Natural killer cell (primary cell): Measurements from ENCODE around the gene SULT4A1. TPM values are rescaled to one million over a fixed set of nuclear protein-coding genes. Genes with fewer than 3 reads are reported as not detected.

Source experiments
- ATAC-seq, 3 donors: fragments of 150-1000 bp in 2 of 3; fragments of 200-7000 bp in 1 of 3; cut with Tn5 transposase; 1 replicate in 1 of 3; 2 replicates in 2 of 3; pipeline ENCODE4 v1.10.0; 2021; ENCODE audit warnings: mild to moderate bottlenecking in 2 of 3, moderate library complexity in 2 of 3
- DNase-seq, 2 donors: peaks; one replicate each; pipeline versions ENCODE4 v3.0.0 to v3.0.0-alpha.2; 2013 to 2021; ENCODE audit warnings: mixed read lengths in 1 of 2
- H3K27ac ChIP-seq: one replicate; pipeline ENCODE4 v1.5.1; 2013; ENCODE audit warnings: mild to moderate bottlenecking, low read length
- H3K27me3 ChIP-seq: one replicate; pipeline ENCODE4 v1.6.1; 2013; ENCODE audit warnings: low read length; ENCODE audit not compliant: control insufficient read depth, insufficient read depth
- H3K36me3 ChIP-seq: one replicate; pipeline ENCODE4 v1.6.1; 2013; ENCODE audit warnings: low read length; ENCODE audit not compliant: control insufficient read depth, insufficient read depth
- H3K4me1 ChIP-seq: one replicate; pipeline ENCODE4 v1.6.1; 2013; ENCODE audit warnings: low read length; ENCODE audit not compliant: control insufficient read depth, insufficient read depth
- H3K4me3 ChIP-seq: one replicate; pipeline ENCODE4 v1.5.1; 2013; ENCODE audit warnings: low read length
- H3K9me3 ChIP-seq: one replicate; pipeline ENCODE4 v1.6.1; 2013; ENCODE audit warnings: low read length; ENCODE audit not compliant: control insufficient read depth, insufficient read depth
- H3K27ac Mint-ChIP-seq, 2 donors: one replicate each; pipeline ENCODE4 v1.8.0; 2022; ENCODE audit warnings: mild to moderate bottlenecking in 2 of 2, mixed read lengths in 2 of 2, moderate library complexity in 1 of 2
- H3K27me3 Mint-ChIP-seq, 2 donors: one replicate each; pipeline ENCODE4 v1.8.0; 2022; ENCODE audit warnings: low read depth in 2 of 2, mixed read lengths in 2 of 2
- H3K36me3 Mint-ChIP-seq: one replicate; pipeline ENCODE4 v1.8.0; 2022; ENCODE audit warnings: mixed read lengths
- H3K4me1 Mint-ChIP-seq, 2 donors: one replicate each; pipeline ENCODE4 v1.8.0; 2022; ENCODE audit warnings: mixed read lengths in 2 of 2
- H3K4me3 Mint-ChIP-seq: one replicate; pipeline ENCODE4 v1.8.0; 2022; ENCODE audit warnings: mild to moderate bottlenecking, moderate library complexity, mixed read lengths
- H3K9me3 Mint-ChIP-seq, 2 donors: one replicate each; pipeline ENCODE4 v1.8.0; 2022; ENCODE audit warnings: mixed read lengths in 2 of 2
- WGBS: methylation state at CpG from one replicate; pipeline ENCODE4 v1.1.7; 2013; ENCODE audit warnings: missing lambda C conversion rate; ENCODE audit not compliant: insufficient coverage; 5-methylcytosine and 5-hydroxymethylcytosine counted together
- intact Hi-C: fragments of 100-400 bp; cut with micrococcal nuclease; formaldehyde crosslinking; loops from one replicate; pipeline ENCODE4 v1.14.2; 2022
- total RNA-seq, 4 donors: library from RNA; stranded (reverse); fragments of 120-200 nt in 1 of 4; gene quantifications; one replicate each; pipeline versions ENCODE4 v1.2.3 to v1.2.4, GENCODE V29; 2013 to 2022
- TF ChIP-seq, protein P1 (sequence below): fragments of 200-600 bp; IDR thresholded peaks from one replicate; pipeline ENCODE4 v1.8.0; 2022; ENCODE audit warnings: antibody characterized with exemption

SULT4A1 gene
- total RNA-seq, 3 donors from 2014 or later (not counting 1 experiment from before 2014, with no cell fraction given), result not detected

DNA sequence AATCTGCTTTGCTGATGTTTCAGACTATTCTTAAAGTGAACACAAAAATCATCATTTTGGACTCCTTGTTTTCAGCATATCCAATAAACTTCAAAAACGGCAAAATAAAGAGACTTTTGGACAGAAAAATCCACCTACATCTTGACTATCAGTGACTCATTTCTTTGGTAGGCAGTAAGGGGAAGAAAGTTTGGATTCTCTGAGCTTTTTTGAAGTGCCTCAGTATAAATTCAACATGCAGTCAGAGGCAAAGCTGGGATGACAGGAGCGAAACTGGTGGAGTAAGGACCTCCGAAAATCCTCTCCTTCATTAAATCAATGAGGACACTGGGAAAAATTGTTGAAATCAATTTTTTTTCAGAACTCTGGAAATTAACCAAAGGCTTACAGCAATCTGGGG is 79.9 kb downstream of the SULT4A1 start:
- no peaks in the 10 kb centered on the region for H3K27me3 ChIP-seq
- Mint-ChIP-seq H3K9me3 (no peaks in the 10 kb centered on the region), H3K27me3 (peaks cover 11 to 32% of the 10 kb centered on the region in 2 donors), H3K36me3 (no peaks in the 10 kb centered on the region), H3K4me3 (no peak overlapping the region), H3K4me1 (no peaks in the 10 kb centered on the region), H3K27ac (no peak overlapping the region)
- H3K9me3 ChIP-seq, result no peaks in the 10 kb centered on the region
- ATAC-seq, result no peak
- H3K27ac ChIP-seq, result no peak overlapping the region
- 83% methylated on average over 1 of the region's 3 CpGs for WGBS
- TF ChIP-seq, protein P1, sequence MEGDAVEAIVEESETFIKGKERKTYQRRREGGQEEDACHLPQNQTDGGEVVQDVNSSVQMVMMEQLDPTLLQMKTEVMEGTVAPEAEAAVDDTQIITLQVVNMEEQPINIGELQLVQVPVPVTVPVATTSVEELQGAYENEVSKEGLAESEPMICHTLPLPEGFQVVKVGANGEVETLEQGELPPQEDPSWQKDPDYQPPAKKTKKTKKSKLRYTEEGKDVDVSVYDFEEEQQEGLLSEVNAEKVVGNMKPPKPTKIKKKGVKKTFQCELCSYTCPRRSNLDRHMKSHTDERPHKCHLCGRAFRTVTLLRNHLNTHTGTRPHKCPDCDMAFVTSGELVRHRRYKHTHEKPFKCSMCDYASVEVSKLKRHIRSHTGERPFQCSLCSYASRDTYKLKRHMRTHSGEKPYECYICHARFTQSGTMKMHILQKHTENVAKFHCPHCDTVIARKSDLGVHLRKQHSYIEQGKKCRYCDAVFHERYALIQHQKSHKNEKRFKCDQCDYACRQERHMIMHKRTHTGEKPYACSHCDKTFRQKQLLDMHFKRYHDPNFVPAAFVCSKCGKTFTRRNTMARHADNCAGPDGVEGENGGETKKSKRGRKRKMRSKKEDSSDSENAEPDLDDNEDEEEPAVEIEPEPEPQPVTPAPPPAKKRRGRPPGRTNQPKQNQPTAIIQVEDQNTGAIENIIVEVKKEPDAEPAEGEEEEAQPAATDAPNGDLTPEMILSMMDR, result no peak
- no peaks in the 10 kb centered on the region for H3K36me3 ChIP-seq
- H3K4me3 ChIP-seq, result no peak overlapping the region
- DNase-seq, result no peak
- intact Hi-C loops, result no loop called here
- H3K4me1 ChIP-seq, result no peaks in the 10 kb centered on the region

DNA sequence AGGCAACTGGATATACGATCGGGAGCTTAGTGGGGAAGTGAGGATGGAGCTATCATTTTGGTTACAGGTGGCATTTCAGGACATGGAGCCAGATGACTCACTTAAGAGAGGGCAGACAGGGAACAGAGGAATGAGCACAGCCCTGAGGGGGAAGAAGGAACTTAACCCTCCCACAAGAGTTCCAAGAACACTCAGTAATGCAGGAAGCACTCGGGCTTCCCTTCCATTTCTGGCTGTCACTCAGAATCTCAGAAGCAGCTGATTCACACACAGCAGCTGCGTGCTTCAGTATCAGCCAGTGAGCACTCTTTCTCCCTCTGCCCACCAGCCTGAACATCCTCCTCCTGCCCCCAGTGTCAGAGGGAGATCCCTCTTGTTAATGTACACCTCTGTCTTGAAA is 85.0 kb downstream of the SULT4A1 start:
- intact Hi-C loops, result no loop called here
- TF ChIP-seq, protein P1, result no peak
- Histone ChIP-seq H3K4me3 (no peak overlapping the region), H3K4me1 (no peaks in the 10 kb centered on the region), H3K27me3 (no peaks in the 10 kb centered on the region), H3K27ac (no peak overlapping the region), H3K9me3 (no peaks in the 10 kb centered on the region), H3K36me3 (no peaks in the 10 kb centered on the region)
- no peak for DNase-seq
- no peak overlapping the region for H3K4me3 Mint-ChIP-seq
- no peak for ATAC-seq
- 16% methylated on average over 4 of the region's 4 CpGs for WGBS
- H3K27ac Mint-ChIP-seq, result no peak overlapping the region
- no peaks in the 10 kb centered on the region for H3K36me3 Mint-ChIP-seq
- H3K4me1 Mint-ChIP-seq, result no peaks in the 10 kb centered on the region
- H3K27me3 Mint-ChIP-seq, result peaks cover 8 to 26% of the 10 kb centered on the region in 2 donors
- no peaks in the 10 kb centered on the region for H3K9me3 Mint-ChIP-seq

DNA sequence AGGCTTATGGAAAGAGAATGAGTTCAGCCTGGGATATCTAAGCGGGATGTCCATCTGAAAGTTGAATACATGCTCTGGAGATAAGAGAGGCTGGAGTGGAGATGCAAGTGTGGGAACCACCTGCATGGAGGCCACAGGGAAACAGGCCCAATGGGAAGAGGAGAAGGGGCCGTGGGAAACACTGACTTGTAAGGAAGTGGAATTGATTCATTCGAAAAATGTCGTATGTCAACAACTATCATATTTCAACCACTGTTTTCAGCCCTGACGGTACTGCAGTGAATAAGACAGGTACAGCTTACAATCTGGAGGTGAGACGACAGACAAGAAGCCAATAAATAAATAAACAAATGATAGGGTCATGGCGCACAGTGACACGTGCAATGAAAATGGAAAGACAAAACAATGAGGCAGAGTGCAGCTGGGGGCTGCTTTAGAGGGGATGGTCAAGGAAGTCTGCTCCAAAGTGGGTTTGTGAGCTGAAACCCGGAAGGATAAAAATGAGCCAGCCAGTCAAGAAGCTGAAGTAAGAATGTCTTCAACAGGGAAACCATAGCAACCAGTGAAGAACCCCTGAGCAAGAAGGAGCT is 86.1 kb downstream of the SULT4A1 start:
- DNase-seq (no peak), ATAC-seq (no peak)
- Histone ChIP-seq H3K27me3 (no peaks in the 10 kb centered on the region), H3K36me3 (no peaks in the 10 kb centered on the region), H3K27ac (no peak overlapping the region), H3K4me3 (no peak overlapping the region), H3K9me3 (no peaks in the 10 kb centered on the region), H3K4me1 (no peaks in the 10 kb centered on the region)
- no peaks in the 10 kb centered on the region for H3K4me1 Mint-ChIP-seq
- no peaks in the 10 kb centered on the region for H3K9me3 Mint-ChIP-seq
- 78% methylated on average over 7 of the region's 9 CpGs for WGBS
- no peak overlapping the region for H3K4me3 Mint-ChIP-seq
- H3K27me3 Mint-ChIP-seq, result peaks cover 8 to 26% of the 10 kb centered on the region in 2 donors
- H3K36me3 Mint-ChIP-seq, result no peaks in the 10 kb centered on the region
- H3K27ac Mint-ChIP-seq, result no peak overlapping the region
- intact Hi-C loops, result no loop called here
- TF ChIP-seq, protein P1, result no peak

Other genes starting within 250 kb of the SULT4A1 start
- gene EFCAB6, start 50.2 kb downstream of the SULT4A1 start, total RNA-seq, result under 1 TPM; 0.23 to 0.35 (median 0.26) TPM
- gene PNPLA5, start 29.5 kb upstream of the SULT4A1 start, total RNA-seq, result not detected
- gene PNPLA3, start 61.3 kb upstream of the SULT4A1 start, total RNA-seq, result under 1 TPM in 2 of 3 donors, not detected in 1; 0.53 to 0.54 TPM
- 10 to 100 TPM; 25.9 to 30.6 (median 29.7) TPM for gene SAMM50, start 92.9 kb upstream of the SULT4A1 start, total RNA-seq
- gene PARVB, start 161.8 kb upstream of the SULT4A1 start, total RNA-seq, result 10 to 100 TPM in 1 of 3 donors, 1 to 10 TPM in 2; 2.9 to 12.5 (median 8.1) TPM